HepG2 (cell line): ENCODE results near the gene SYCP2. TPM values are rescaled to one million over a fixed set of nuclear protein-coding genes. Genes with fewer than 3 reads are reported as not detected.
A peak's percentile ranks its signal among the peaks of the same experiment; 100 is the strongest.

Experiments
- CEBPG ChIP-seq: IDR thresholded peaks from 2 replicates; pipeline ENCODE4 v1.6.1; 2016
- DDIT3 ChIP-seq: sonication (generic); formaldehyde crosslinking; IDR thresholded peaks from 2 replicates; pipeline ENCODE4 v1.4.0; 2020; ENCODE audit warnings: mild to moderate bottlenecking, missing genetic modification reagents
- E2F5 ChIP-seq: sonication (generic); formaldehyde crosslinking; conservative IDR thresholded peaks from 2 replicates; pipeline ENCODE4 v1.4.0; 2020; ENCODE audit warnings: missing genetic modification reagents
- GATAD2A ChIP-seq: IDR thresholded peaks from 2 replicates; pipeline ENCODE4 v1.6.1; 2016
- PAXIP1 ChIP-seq: sonication (generic); formaldehyde crosslinking; conservative IDR thresholded peaks from 2 replicates; pipeline ENCODE4 v1.4.0; 2020; ENCODE audit warnings: mild to moderate bottlenecking, missing genetic modification reagents, moderate library complexity
- SNAPC4 ChIP-seq: sonication (generic); formaldehyde crosslinking; IDR thresholded peaks from 2 replicates; pipeline ENCODE4 v1.4.0; 2020; ENCODE audit warnings: mild to moderate bottlenecking, missing genetic modification reagents
- SUZ12 ChIP-seq: fragments of 150-350 bp; IDR thresholded peaks from 2 replicates; pipeline ENCODE4 v1.6.1; 2014; ENCODE audit warnings: low read depth, low read length
- ZBTB14 ChIP-seq: sonication (generic); formaldehyde crosslinking; IDR thresholded peaks from 2 replicates; pipeline ENCODE4 v1.4.0; 2020; ENCODE audit warnings: missing genetic modification reagents
- ZBTB44 ChIP-seq: sonication (generic); formaldehyde crosslinking; IDR thresholded peaks from 2 replicates; pipeline ENCODE4 v1.4.0; 2020; ENCODE audit warnings: missing genetic modification reagents
- ZFAT ChIP-seq: sonication (generic); formaldehyde crosslinking; conservative IDR thresholded peaks from 2 replicates; pipeline ENCODE4 v1.8.1; 2023; ENCODE audit warnings: missing genetic modification reagents, inconsistent platforms
- ZFP36L2 ChIP-seq: sonication (generic); formaldehyde crosslinking; IDR thresholded peaks from 2 replicates; pipeline ENCODE4 v1.4.0; 2020; ENCODE audit warnings: missing genetic modification reagents
- ZNF256 ChIP-seq: sonication (generic); formaldehyde crosslinking; conservative IDR thresholded peaks from 2 replicates; pipeline ENCODE4 v1.4.0; 2020; ENCODE audit warnings: missing genetic modification reagents
- ZNF382 ChIP-seq: sonication (generic); formaldehyde crosslinking; IDR thresholded peaks from 2 replicates; pipeline ENCODE4 v1.5.0; 2020; ENCODE audit warnings: missing genetic modification reagents, mild to moderate bottlenecking, borderline replicate concordance
- ZNF510 ChIP-seq: sonication (generic); formaldehyde crosslinking; IDR thresholded peaks from 2 replicates; pipeline ENCODE4 v1.4.0; 2020; ENCODE audit warnings: low read depth, mild to moderate bottlenecking, missing genetic modification reagents
- ZNF564 ChIP-seq: sonication (generic); formaldehyde crosslinking; IDR thresholded peaks from 2 replicates; pipeline ENCODE4 v1.8.1; 2023; ENCODE audit warnings: mild to moderate bottlenecking, missing genetic modification reagents
- ZNF678 ChIP-seq: sonication (generic); formaldehyde crosslinking; IDR thresholded peaks from 2 replicates; pipeline ENCODE4 v1.4.0; 2020; ENCODE audit warnings: mild to moderate bottlenecking, missing genetic modification reagents
- polyA plus RNA-seq, 8 experiments: library from polyadenylated mRNA; depleted of rRNA in 3 of 8; stranded (reverse) in 7 of 8; unstranded in 1 of 8; fragments of >200 nt; fragmentation: Illumina TruSeq in 4 of 8; extraction: Trizol in 4 of 8; gene quantifications; 2 replicates each; pipeline versions ENCODE4 v1.2.1 to v1.2.3, GENCODE V29; 2011 to 2016; ENCODE audit warnings: low read depth in 4 of 8, missing spikeins in 1 of 8, mixed read lengths in 1 of 8; ENCODE audit not compliant: insufficient read depth in 1 of 8
- total RNA-seq, 5 experiments: library from RNA; depleted of rRNA; stranded (reverse); fragments of >200 nt; fragmentation: Illumina TruSeq; extraction: Trizol; gene quantifications; 2 replicates each; pipeline ENCODE4 v1.2.3, GENCODE V29; 2016; ENCODE audit warnings: low read depth in 1 of 5

The SYCP2 gene
- total and polyA plus RNA-seq, 2 of the 13 experiments (the other 11 are each of a cell fraction or from before 2014, with no cell fraction given): 0.07 to 0.24 TPM

GRCh38 chr20:59940129-59940955, 6.9 kb upstream of the SYCP2 start, which contains the start of the genes FAM217B and PPP1R3D (continued):
- peak; percentile 77; the same call in 1 of the 2 replicates for TF ChIP-seq DDIT3 (CRISPR knock-in tag)
- TF ChIP-seq ZNF256 (CRISPR knock-in tag): no peak
- TF ChIP-seq ZFP36L2: 0 out of 2 replicates have a peak, but pooled peaks have one; percentile 17
- 0 out of 2 replicates have a peak, but pooled peaks have one; percentile 69 for TF ChIP-seq ZNF678
- no peak; the same call in 1 of the 2 replicates for TF ChIP-seq ZFAT (CRISPR knock-in tag)
- TF ChIP-seq ZBTB14: peak; percentile 85
- no peak for TF ChIP-seq SNAPC4 (CRISPR knock-in tag)
- peak; percentile 64 for TF ChIP-seq PAXIP1 (CRISPR knock-in tag)
- 0 out of 2 replicates have a peak, but pooled peaks have one; percentile 64 for TF ChIP-seq ZBTB44 (CRISPR knock-in tag)
- TF ChIP-seq ZNF510: peak; percentile 62; the same call in 1 of the 2 replicates
- no peak for TF ChIP-seq E2F5
- TF ChIP-seq CEBPG (CRISPR knock-in tag): no peak; the same call in 1 of the 2 replicates
- no peak for TF ChIP-seq ZNF382 (CRISPR knock-in tag)
- TF ChIP-seq GATAD2A (CRISPR knock-in tag): peak; percentile 81
- TF ChIP-seq ZNF564 (CRISPR knock-in tag): peak; percentile 46; the same call in 1 of the 2 replicates
- TF ChIP-seq SUZ12: peak; percentile 19; the same call in 1 of the 2 replicates
